ENCODE data around the gene CCSER1. TPM values are rescaled to one million over a fixed set of nuclear protein-coding genes. Genes with fewer than 3 reads are reported as not detected.

CCSER1 gene
- total and polyA plus RNA-seq, 2 donors (not counting 1 experiment from before 2014, with no cell fraction given): under 0.01 TPM; not detected in 1

DNA sequence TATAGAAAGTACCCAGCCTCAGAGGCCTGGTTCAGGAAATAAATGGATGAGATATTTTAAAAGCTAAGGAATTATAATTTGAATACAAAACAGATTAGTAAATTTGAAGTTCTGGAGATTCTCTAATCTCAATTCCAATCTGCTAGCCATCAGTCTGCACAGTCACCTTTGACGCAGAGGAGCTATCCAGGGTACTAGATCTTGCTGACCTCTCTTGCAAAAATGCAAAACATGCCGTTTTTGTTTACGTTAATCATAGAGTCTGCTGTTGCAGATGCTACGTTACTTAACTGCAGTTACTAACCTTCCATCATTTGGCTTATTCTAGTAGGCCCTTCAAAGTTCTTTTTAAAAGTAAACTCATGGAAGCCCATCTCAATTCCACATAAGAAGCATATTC, 10.4 kb downstream of the CCSER1 start:
- DNase-seq (ENCODE audit: low read depth in 2 of 2): peak; percentile 5 to 16
- no peak overlapping the region for H2AFZ ChIP-seq (ENCODE audit: low read length)

DNA sequence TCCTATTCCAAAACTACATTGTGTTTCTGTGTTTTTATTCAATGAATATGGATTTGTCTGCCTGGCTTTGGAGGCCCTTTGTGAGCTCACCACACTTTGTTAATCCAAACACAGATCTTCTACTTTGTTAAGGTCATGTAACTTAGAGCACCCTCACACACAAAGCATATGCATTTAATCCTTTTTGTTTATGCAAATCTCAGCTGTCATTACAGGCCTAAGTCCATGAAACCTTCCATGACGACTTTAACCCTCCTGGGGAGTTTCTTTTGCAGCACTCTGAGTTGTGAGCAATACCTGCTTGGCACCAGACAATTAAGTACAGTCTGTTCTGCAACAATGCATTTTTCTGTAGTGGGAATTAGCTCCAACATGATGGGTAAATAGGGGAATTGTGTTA, 14.9 kb downstream of the CCSER1 start:
- Histone ChIP-seq H3K27me3 (ENCODE audit: control insufficient read depth, insufficient read depth, low read length) (no peaks in the 10 kb centered on the region), H2AFZ (ENCODE audit: low read length) (no peak overlapping the region), H3K9ac (ENCODE audit: insufficient read depth, low read length) (no peak overlapping the region), H3K4me1 (ENCODE audit: control insufficient read depth, extremely low read depth, insufficient read depth, low read length) (no peaks in the 10 kb centered on the region), H3K79me2 (ENCODE audit: control insufficient read depth, insufficient read depth, low read length) (no peaks in the 10 kb centered on the region), H4K20me1 (ENCODE audit: control insufficient read depth, extremely low read depth, insufficient read depth, low read length) (no peaks in the 10 kb centered on the region), H3K27ac (ENCODE audit: insufficient read depth, low read length) (no peak overlapping the region), H3K9me3 (ENCODE audit: control insufficient read depth, insufficient read depth, low read depth, low read length) (no peaks in the 10 kb centered on the region), H3K36me3 (ENCODE audit: control insufficient read depth, insufficient read depth, low read length) (no peaks in the 10 kb centered on the region), H3K4me2 (ENCODE audit: extremely low read depth, insufficient read depth, low read length) (no peak overlapping the region), H3K4me3 (replicated peaks in 1 of 4; ENCODE audit: control extremely low read depth in 1 of 4, insufficient read depth in 1 of 4, low read depth in 3 of 4, low read length in 4 of 4) (no peak overlapping the region)
- no peak for DNase-seq (ENCODE audit: low read depth in 2 of 2)
- TF ChIP-seq EZH2 (IDR thresholded peaks at IDR 0.05; ENCODE audit: low read length, missing control alignments): no peak
- TF ChIP-seq, protein P1, sequence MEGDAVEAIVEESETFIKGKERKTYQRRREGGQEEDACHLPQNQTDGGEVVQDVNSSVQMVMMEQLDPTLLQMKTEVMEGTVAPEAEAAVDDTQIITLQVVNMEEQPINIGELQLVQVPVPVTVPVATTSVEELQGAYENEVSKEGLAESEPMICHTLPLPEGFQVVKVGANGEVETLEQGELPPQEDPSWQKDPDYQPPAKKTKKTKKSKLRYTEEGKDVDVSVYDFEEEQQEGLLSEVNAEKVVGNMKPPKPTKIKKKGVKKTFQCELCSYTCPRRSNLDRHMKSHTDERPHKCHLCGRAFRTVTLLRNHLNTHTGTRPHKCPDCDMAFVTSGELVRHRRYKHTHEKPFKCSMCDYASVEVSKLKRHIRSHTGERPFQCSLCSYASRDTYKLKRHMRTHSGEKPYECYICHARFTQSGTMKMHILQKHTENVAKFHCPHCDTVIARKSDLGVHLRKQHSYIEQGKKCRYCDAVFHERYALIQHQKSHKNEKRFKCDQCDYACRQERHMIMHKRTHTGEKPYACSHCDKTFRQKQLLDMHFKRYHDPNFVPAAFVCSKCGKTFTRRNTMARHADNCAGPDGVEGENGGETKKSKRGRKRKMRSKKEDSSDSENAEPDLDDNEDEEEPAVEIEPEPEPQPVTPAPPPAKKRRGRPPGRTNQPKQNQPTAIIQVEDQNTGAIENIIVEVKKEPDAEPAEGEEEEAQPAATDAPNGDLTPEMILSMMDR (conservative IDR thresholded peaks at IDR 0.05 in 1 of 2, IDR thresholded peaks at IDR 0.05 in 1 of 2; ENCODE audit: low read depth in 1 of 2, low read length in 2 of 2): no peak

More for the DNA sequence above, 10.4 kb downstream of the CCSER1 start:
- Histone ChIP-seq H4K20me1 (ENCODE audit: control insufficient read depth, extremely low read depth, insufficient read depth, low read length) (no peaks in the 10 kb centered on the region), H3K79me2 (ENCODE audit: control insufficient read depth, insufficient read depth, low read length) (no peaks in the 10 kb centered on the region), H3K4me2 (ENCODE audit: extremely low read depth, insufficient read depth, low read length) (no peak overlapping the region), H3K4me3 (replicated peaks in 1 of 4; ENCODE audit: control extremely low read depth in 1 of 4, insufficient read depth in 1 of 4, low read depth in 3 of 4, low read length in 4 of 4) (no peak overlapping the region), H3K9me3 (ENCODE audit: control insufficient read depth, insufficient read depth, low read depth, low read length) (no peaks in the 10 kb centered on the region), H3K4me1 (ENCODE audit: control insufficient read depth, extremely low read depth, insufficient read depth, low read length) (no peaks in the 10 kb centered on the region), H3K27me3 (ENCODE audit: control insufficient read depth, insufficient read depth, low read length) (no peaks in the 10 kb centered on the region), H3K9ac (ENCODE audit: insufficient read depth, low read length) (no peak overlapping the region), H3K36me3 (ENCODE audit: control insufficient read depth, insufficient read depth, low read length) (no peaks in the 10 kb centered on the region), H3K27ac (ENCODE audit: insufficient read depth, low read length) (no peak overlapping the region)
- TF ChIP-seq, protein P1 (conservative IDR thresholded peaks at IDR 0.05 in 1 of 2, IDR thresholded peaks at IDR 0.05 in 1 of 2; ENCODE audit: low read depth in 1 of 2, low read length in 2 of 2): no peak
- TF ChIP-seq EZH2 (IDR thresholded peaks at IDR 0.05; ENCODE audit: low read length, missing control alignments): no peak

DNA sequence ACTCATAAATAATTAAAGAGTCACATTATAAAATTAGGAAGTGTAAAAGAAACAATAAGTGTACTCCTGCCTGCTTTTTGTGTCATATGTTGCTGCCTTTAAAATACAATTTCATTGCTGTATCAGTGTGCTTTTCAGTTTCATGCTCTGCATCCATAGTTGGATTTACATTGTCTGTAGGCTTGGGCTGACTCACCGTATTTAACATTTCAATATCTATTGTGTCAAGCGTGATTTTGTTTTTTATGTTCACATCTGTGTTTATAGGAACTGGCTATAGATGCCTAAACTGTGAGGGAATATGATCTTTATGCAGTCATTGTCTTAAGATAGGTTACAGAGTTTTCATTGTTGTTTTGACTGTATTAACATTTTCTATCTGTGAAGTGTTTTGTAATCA, 18.1 kb downstream of the CCSER1 start:
- TF ChIP-seq, protein P1 (conservative IDR thresholded peaks at IDR 0.05 in 1 of 2, IDR thresholded peaks at IDR 0.05 in 1 of 2; ENCODE audit: low read depth in 1 of 2, low read length in 2 of 2): no peak
- no peak for TF ChIP-seq EZH2 (IDR thresholded peaks at IDR 0.05; ENCODE audit: low read length, missing control alignments)
- H3K9ac ChIP-seq (ENCODE audit: insufficient read depth, low read length): no peak overlapping the region
- H3K9me3 ChIP-seq (ENCODE audit: control insufficient read depth, insufficient read depth, low read depth, low read length): no peaks in the 10 kb centered on the region
- no peaks in the 10 kb centered on the region for H3K79me2 ChIP-seq (ENCODE audit: control insufficient read depth, insufficient read depth, low read length)
- no peaks in the 10 kb centered on the region for H3K4me1 ChIP-seq (ENCODE audit: control insufficient read depth, extremely low read depth, insufficient read depth, low read length)
- H3K27ac ChIP-seq (ENCODE audit: insufficient read depth, low read length): no peak overlapping the region
- H3K27me3 ChIP-seq (ENCODE audit: control insufficient read depth, insufficient read depth, low read length): no peaks in the 10 kb centered on the region
- H3K4me2 ChIP-seq (ENCODE audit: extremely low read depth, insufficient read depth, low read length): no peak overlapping the region
- H3K4me3 ChIP-seq (replicated peaks in 1 of 4; ENCODE audit: control extremely low read depth in 1 of 4, insufficient read depth in 1 of 4, low read depth in 3 of 4, low read length in 4 of 4): no peak overlapping the region
- H4K20me1 ChIP-seq (ENCODE audit: control insufficient read depth, extremely low read depth, insufficient read depth, low read length): no peaks in the 10 kb centered on the region
- no peak overlapping the region for H2AFZ ChIP-seq (ENCODE audit: low read length)
- no peak for DNase-seq (ENCODE audit: low read depth in 2 of 2)
- H3K36me3 ChIP-seq (ENCODE audit: control insufficient read depth, insufficient read depth, low read length): no peaks in the 10 kb centered on the region

Measured in fibroblast of lung (primary cell).